Stomach (tissue), 9 donors: ENCODE data around the gene SEPTIN1. TPM values are rescaled to one million over a fixed set of nuclear protein-coding genes. Genes with fewer than 3 reads are reported as not detected.

Experiments used
- DNase-seq, 2 donors: peaks; one replicate each; pipeline versions ENCODE4 v3.0.0 to v3.0.0-alpha.2; 2013 to 2019
- H3K27ac ChIP-seq, 5 donors: fragments of 200-600 bp in 4 of 5; sonication (generic) in 4 of 5; one replicate each; pipeline ENCODE4 v1.5.1; 2013 to 2019; ENCODE audit warnings: mild to moderate bottlenecking in 1 of 5, moderate library complexity in 1 of 5
- H3K27me3 ChIP-seq, 3 donors: fragments of 200-600 bp; sonication (generic); one replicate each; pipeline ENCODE4 v1.5.1; 2017 to 2019; ENCODE audit warnings: mixed run types in 1 of 3
- H3K36me3 ChIP-seq, 4 donors: fragments of 200-600 bp; sonication (generic); 1 replicate in 3 of 4; 2 replicates in 1 of 4; pipeline ENCODE4 v1.5.1; 2016 to 2019
- H3K4me1 ChIP-seq, 4 donors: fragments of 200-600 bp; sonication (generic); one replicate each; pipeline ENCODE4 v1.5.1; 2016 to 2019
- H3K4me3 ChIP-seq, 4 donors: fragments of 200-600 bp; sonication (generic) in 3 of 4; one replicate each; pipeline ENCODE4 v1.5.1; 2016 to 2019; ENCODE audit warnings: mild to moderate bottlenecking in 1 of 4
- H3K9me3 ChIP-seq, 4 donors: fragments of 200-600 bp; sonication (generic); one replicate each; pipeline ENCODE4 v1.5.1; 2016 to 2019
- EP300 ChIP-seq: sonication (generic); formaldehyde crosslinking; IDR thresholded peaks from one replicate; pipeline ENCODE4 v1.6.1; 2017; ENCODE audit warnings: antibody characterized with exemption
- POLR2A ChIP-seq, 4 donors: fragments of 450-650 bp; IDR thresholded peaks; one replicate each; pipeline ENCODE4 v1.6.1; 2016; ENCODE audit warnings: antibody characterized with exemption in 4 of 4, control low read depth in 2 of 4, mild to moderate bottlenecking in 1 of 4, moderate library complexity in 1 of 4
- POLR2AphosphoS5 ChIP-seq, 3 donors: sonication (generic); formaldehyde crosslinking; IDR thresholded peaks; one replicate each; pipeline ENCODE4 v1.6.1; 2016; ENCODE audit warnings: antibody characterized with exemption in 3 of 3
- WGBS, 5 donors: extraction: QIAGEN DNeasy Blood & Tissue Kit in 3 of 5; methylation state at CpG; one replicate each; pipeline versions ENCODE4 v1.1.5 to v1.1.7; 2013 to 2018; 5-methylcytosine and 5-hydroxymethylcytosine counted together
- intact Hi-C: fragments of 100-400 bp; cut with DNase I; formaldehyde crosslinking; loops from one replicate; pipeline ENCODE4 v1.15.1; 2023; ENCODE audit warnings: low total_unique reads
- polyA plus RNA-seq, 3 donors: library from polyadenylated mRNA; stranded (reverse); fragments of 200-250 nt; gene quantifications; one replicate each; pipeline ENCODE4 v1.2.3, GENCODE V29; 2013
- total RNA-seq, 5 donors: library from RNA; depleted of rRNA; stranded (reverse); fragments of >200 nt; gene quantifications; one replicate each; pipeline versions ENCODE4 v1.1.0 to v1.2.3, GENCODE V29; 2014 to 2016
- TF ChIP-seq, protein P1 (sequence below), 7 experiments: fragments of 450-650 bp in 4 of 7; fragments of 200-600 bp in 3 of 7; sonication (generic) in 3 of 7; IDR thresholded peaks; one replicate each; pipeline ENCODE4 v1.5.1; 2016 to 2019; ENCODE audit warnings: antibody characterized with exemption in 7 of 7, control low read depth in 2 of 7, mild to moderate bottlenecking in 1 of 7
- donor health status: healthy with polysubstance abuse.
- donor health status: Bipolar disorder and iron deficiency.
- donor health status: healthy.

Gene SEPTIN1
- total and polyA plus RNA-seq, 8 donors, result 0.72 to 10.5 (median 5.3) TPM; not detected in 1

DNA sequence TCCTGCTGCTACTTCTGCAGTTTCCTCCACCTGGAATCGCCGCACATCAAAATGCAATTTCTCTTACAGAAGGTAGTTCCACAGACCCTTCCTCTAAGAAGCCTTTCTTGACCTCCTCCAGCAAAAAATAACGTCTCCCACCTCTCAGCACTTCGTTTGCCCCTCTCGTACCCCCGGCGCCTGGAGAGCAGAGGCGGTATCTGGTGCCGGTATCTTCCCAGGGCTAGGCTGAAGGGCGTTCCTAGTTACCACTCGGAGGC is 47.0 kb upstream of the SEPTIN1 start:
- H3K27ac ChIP-seq, result peak overlapping the region; percentile 83 to 90 (median 85)
- peaks cover 9 to 25% (median 25%) of the 10 kb centered on the region in 4 donors for H3K4me1 ChIP-seq
- no peaks in the 10 kb centered on the region for H3K9me3 ChIP-seq
- no peak for DNase-seq
- peaks cover 5 to 29% (median 28%) of the 10 kb centered on the region in 4 donors for H3K36me3 ChIP-seq
- no peak for TF ChIP-seq POLR2A (IDR thresholded peaks at IDR 0.05)
- TF ChIP-seq, protein P1, sequence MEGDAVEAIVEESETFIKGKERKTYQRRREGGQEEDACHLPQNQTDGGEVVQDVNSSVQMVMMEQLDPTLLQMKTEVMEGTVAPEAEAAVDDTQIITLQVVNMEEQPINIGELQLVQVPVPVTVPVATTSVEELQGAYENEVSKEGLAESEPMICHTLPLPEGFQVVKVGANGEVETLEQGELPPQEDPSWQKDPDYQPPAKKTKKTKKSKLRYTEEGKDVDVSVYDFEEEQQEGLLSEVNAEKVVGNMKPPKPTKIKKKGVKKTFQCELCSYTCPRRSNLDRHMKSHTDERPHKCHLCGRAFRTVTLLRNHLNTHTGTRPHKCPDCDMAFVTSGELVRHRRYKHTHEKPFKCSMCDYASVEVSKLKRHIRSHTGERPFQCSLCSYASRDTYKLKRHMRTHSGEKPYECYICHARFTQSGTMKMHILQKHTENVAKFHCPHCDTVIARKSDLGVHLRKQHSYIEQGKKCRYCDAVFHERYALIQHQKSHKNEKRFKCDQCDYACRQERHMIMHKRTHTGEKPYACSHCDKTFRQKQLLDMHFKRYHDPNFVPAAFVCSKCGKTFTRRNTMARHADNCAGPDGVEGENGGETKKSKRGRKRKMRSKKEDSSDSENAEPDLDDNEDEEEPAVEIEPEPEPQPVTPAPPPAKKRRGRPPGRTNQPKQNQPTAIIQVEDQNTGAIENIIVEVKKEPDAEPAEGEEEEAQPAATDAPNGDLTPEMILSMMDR (IDR thresholded peaks at IDR 0.05), result no peak
- no peak for TF ChIP-seq EP300
- TF ChIP-seq POLR2AphosphoS5 (IDR thresholded peaks at IDR 0.05), result no peak
- peak overlapping the region; percentile 69 to 82 (median 74) for H3K4me3 ChIP-seq
- WGBS, 5 donors, result 0 to 5% (median 0%) methylated on average over 11 of the region's 11 CpGs
- intact Hi-C loops, result no loop called here
- H3K27me3 ChIP-seq, result no peaks in the 10 kb centered on the region

DNA sequence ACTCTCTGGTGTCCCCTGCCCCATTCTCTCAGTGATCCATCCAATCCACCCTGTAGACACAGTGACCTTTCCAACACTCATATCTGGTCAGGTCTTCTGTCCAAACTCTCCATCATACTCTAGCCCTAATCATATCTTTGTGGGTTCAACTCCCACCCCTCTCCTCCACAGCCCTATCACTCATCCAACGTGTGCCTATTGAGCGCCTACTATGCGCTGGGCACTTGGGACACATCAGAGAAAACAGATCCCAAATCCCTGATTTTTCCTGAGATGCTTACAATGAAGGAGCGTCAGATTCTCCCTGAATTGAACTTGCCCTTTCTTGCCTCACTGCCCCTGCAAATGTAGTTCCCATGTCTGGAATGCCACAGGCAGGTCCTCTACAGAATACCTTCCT is 45.7 kb upstream of the SEPTIN1 start:
- no peak overlapping the region for H3K4me3 ChIP-seq
- TF ChIP-seq, protein P1 (IDR thresholded peaks at IDR 0.05), result no peak
- TF ChIP-seq POLR2A (IDR thresholded peaks at IDR 0.05) (no peak), POLR2AphosphoS5 (IDR thresholded peaks at IDR 0.05) (no peak), EP300 (no peak)
- H3K36me3 ChIP-seq, result peaks cover 18 to 42% (median 41%) of the 10 kb centered on the region in 4 donors
- WGBS, 5 donors, result 87 to 92% (median 91%) methylated on average over 4 of the region's 4 CpGs
- H3K27me3 ChIP-seq, result no peaks in the 10 kb centered on the region
- peak overlapping the region in 1 of 5 donors; percentile 85 for H3K27ac ChIP-seq
- H3K4me1 ChIP-seq, result peaks cover 9 to 25% (median 25%) of the 10 kb centered on the region in 4 donors
- H3K9me3 ChIP-seq, result no peaks in the 10 kb centered on the region
- no peak for DNase-seq
- intact Hi-C loops, result no loop called here

DNA sequence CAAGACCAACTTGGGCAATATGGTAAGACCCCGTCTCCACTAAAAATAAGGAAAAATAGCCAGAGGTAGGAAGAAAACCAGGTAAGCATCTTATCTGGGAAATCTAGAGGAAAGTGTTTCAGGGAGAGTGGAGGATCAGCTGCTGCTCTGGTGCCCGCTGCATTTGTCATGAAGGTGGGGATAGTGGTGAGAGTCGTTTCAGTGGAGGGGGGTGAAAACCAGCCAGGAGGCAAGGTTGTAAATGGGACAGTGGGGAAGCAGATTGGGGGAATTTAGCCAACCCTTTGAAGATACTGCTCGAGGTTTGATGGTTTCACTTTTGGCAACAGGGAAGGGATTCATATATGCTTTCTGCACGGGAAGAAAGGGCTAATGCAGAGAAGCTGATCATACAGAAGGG is 38.6 kb upstream of the SEPTIN1 start:
- intact Hi-C loops, result no loop called here
- Histone ChIP-seq H3K4me1 (peaks cover 7 to 21% (median 16%) of the 10 kb centered on the region in 4 donors), H3K27ac (no peak overlapping the region), H3K9me3 (no peaks in the 10 kb centered on the region), H3K36me3 (peaks cover 23 to 60% (median 56%) of the 10 kb centered on the region in 4 donors), H3K4me3 (no peak overlapping the region), H3K27me3 (no peaks in the 10 kb centered on the region)
- WGBS, 5 donors, result 72 to 77% (median 76%) methylated on average over 5 of the region's 5 CpGs
- no peak for DNase-seq
- TF ChIP-seq POLR2A (IDR thresholded peaks at IDR 0.05), result no peak

DNA sequence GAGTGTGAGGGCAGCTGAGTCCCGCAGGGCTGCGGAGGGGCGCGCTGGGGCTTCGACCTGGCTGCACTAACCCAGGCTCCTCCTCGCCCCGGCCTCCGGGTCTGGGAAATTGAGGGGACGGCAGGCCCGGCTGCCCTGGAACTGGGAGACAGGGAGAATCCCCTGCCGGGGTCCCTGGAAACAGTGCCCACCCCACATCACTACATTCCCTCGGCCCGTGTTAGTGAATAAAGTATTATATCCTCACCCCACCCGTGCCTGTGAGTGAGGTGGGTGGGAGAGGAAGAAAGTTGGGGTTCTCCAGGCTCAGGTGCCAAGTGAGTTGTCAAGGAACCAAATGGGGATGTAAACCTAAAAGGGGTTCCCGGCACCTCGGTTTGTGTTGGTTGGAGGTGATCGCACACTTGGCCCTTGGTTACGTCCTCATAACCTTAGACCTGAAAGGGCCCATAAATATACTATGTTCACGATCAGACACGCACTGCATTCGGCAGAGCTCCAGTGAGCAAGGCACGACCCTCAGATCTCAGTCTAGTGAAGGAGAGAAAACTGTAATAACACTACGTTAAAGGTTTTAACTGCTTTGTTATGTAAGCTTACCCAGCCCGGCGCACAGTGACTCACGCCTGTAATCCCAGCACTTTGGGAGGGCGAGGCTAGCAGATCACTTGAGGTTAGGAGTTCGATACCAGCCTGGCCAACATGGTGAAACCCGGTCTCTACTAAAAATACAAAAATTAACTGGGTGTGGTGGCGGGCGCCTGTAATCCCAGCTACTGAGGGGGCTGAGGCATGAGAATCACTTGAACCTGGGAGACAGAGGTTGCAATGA is 36.2 kb upstream of the SEPTIN1 start:
- Histone ChIP-seq H3K9me3 (no peaks in the 10 kb centered on the region), H3K4me1 (peaks cover 7 to 16% (median 16%) of the 10 kb centered on the region in 4 donors), H3K4me3 (peak overlapping the region; percentile 62 to 65 (median 64)), H3K27me3 (no peaks in the 10 kb centered on the region), H3K27ac (peak overlapping the region; percentile 84 to 96 (median 94)), H3K36me3 (peaks cover 9 to 47% (median 36%) of the 10 kb centered on the region in 4 donors)
- DNase-seq, result no peak
- intact Hi-C loops, result loop anchor here (10.0 kb wide), 1 partner anchor 54 kb away; no protein-coding TSS in a partner anchor
- TF ChIP-seq EP300 (no peak), POLR2A (IDR thresholded peaks at IDR 0.05) (no peak), POLR2AphosphoS5 (IDR thresholded peaks at IDR 0.05) (no peak)
- TF ChIP-seq, protein P1 (IDR thresholded peaks at IDR 0.05), result no peak
- 54 to 63% (median 59%) methylated on average over 27 to 31 of the region's 31 CpGs for WGBS, 5 donors
